ENCODE data around the gene MAP7D1. TPM values are rescaled to one million over a fixed set of nuclear protein-coding genes. Genes with fewer than 3 reads are reported as not detected.

MAP7D1 gene
- total RNA-seq, 1 experiment from 2014 or later = 192 TPM

- TF ChIP-seq CTCF (conservative IDR thresholded peaks at IDR 0.05; ENCODE audit: low read depth, low read length) = no peak
- no peak for TF ChIP-seq EZH2 (IDR thresholded peaks at IDR 0.05; ENCODE audit: borderline replicate concordance, low read depth, low read length, poor library complexity, severe bottlenecking)
- no peaks in the 10 kb centered on the region for H3K9me3 ChIP-seq (ENCODE audit: low read depth, low read length, poor library complexity, severe bottlenecking)
- peaks cover 40% of the 10 kb centered on the region for H3K36me3 ChIP-seq (ENCODE audit: insufficient read depth, low read length, poor library complexity, severe bottlenecking)
- no peak for DNase-seq (ENCODE audit: low spot score)
- H3K27me3 ChIP-seq (replicated peaks; ENCODE audit: insufficient read depth, low read depth, low read length, poor library complexity) = no peaks in the 10 kb centered on the region
- no peak overlapping the region for H3K4me3 ChIP-seq (ENCODE audit: low read depth, low read length, poor library complexity, severe bottlenecking)
- intact Hi-C loops (cut with micrococcal nuclease; ENCODE audit: unreplicated experiment) = no loop called here
- no peak overlapping the region for H3K27ac ChIP-seq (ENCODE audit: low read depth, low read length, poor library complexity, severe bottlenecking)
- ChIA-PET POLR2A (ENCODE audit: low non-redundant PET) (no interaction called here), CTCF (no interaction called here)
- no peaks in the 10 kb centered on the region for H3K4me1 ChIP-seq (ENCODE audit: insufficient read depth, low read length, poor library complexity, severe bottlenecking)
- no TSS peak for BruUV-seq (replicated peaks)
Measured at GRCh38 chr1:36139521-36139920, 16.4 kb upstream of the MAP7D1 start.

GRCh38 chr1:36142121-36142520 lies 13.8 kb upstream of the MAP7D1 start:
- intact Hi-C loops (cut with micrococcal nuclease; ENCODE audit: unreplicated experiment) = no loop called here
- Histone ChIP-seq H3K27me3 (replicated peaks; ENCODE audit: insufficient read depth, low read depth, low read length, poor library complexity) (no peaks in the 10 kb centered on the region), H3K36me3 (ENCODE audit: insufficient read depth, low read length, poor library complexity, severe bottlenecking) (peaks cover 33% of the 10 kb centered on the region), H3K4me1 (ENCODE audit: insufficient read depth, low read length, poor library complexity, severe bottlenecking) (no peaks in the 10 kb centered on the region), H3K9me3 (ENCODE audit: low read depth, low read length, poor library complexity, severe bottlenecking) (no peaks in the 10 kb centered on the region), H3K27ac (ENCODE audit: low read depth, low read length, poor library complexity, severe bottlenecking) (peak overlapping the region; percentile 7), H3K4me3 (ENCODE audit: low read depth, low read length, poor library complexity, severe bottlenecking) (no peak overlapping the region)
- CTCF ChIA-PET = no interaction called here
- BruUV-seq (replicated peaks) = no TSS peak
- POLR2A ChIA-PET (ENCODE audit: low non-redundant PET) = no interaction called here
- no peak for DNase-seq (ENCODE audit: low spot score)
- TF ChIP-seq EZH2 (IDR thresholded peaks at IDR 0.05; ENCODE audit: borderline replicate concordance, low read depth, low read length, poor library complexity, severe bottlenecking) (no peak), CTCF (conservative IDR thresholded peaks at IDR 0.05; ENCODE audit: low read depth, low read length) (no peak)

- H3K27me3 ChIP-seq (replicated peaks; ENCODE audit: insufficient read depth, low read depth, low read length, poor library complexity) = no peaks in the 10 kb centered on the region
- H3K27ac ChIP-seq (ENCODE audit: low read depth, low read length, poor library complexity, severe bottlenecking) = no peak overlapping the region
- intact Hi-C loops (cut with micrococcal nuclease; ENCODE audit: unreplicated experiment) = no loop called here
- DNase-seq (ENCODE audit: low spot score) = no peak
- no peaks in the 10 kb centered on the region for H3K4me1 ChIP-seq (ENCODE audit: insufficient read depth, low read length, poor library complexity, severe bottlenecking)
- no TSS peak for BruUV-seq (replicated peaks)
- CTCF ChIA-PET = no interaction called here
- no peaks in the 10 kb centered on the region for H3K9me3 ChIP-seq (ENCODE audit: low read depth, low read length, poor library complexity, severe bottlenecking)
- no peak for TF ChIP-seq CTCF (conservative IDR thresholded peaks at IDR 0.05; ENCODE audit: low read depth, low read length)
- TF ChIP-seq EZH2 (IDR thresholded peaks at IDR 0.05; ENCODE audit: borderline replicate concordance, low read depth, low read length, poor library complexity, severe bottlenecking) = no peak
- no peak overlapping the region for H3K4me3 ChIP-seq (ENCODE audit: low read depth, low read length, poor library complexity, severe bottlenecking)
- POLR2A ChIA-PET (ENCODE audit: low non-redundant PET) = no interaction called here
- peaks cover 20% of the 10 kb centered on the region for H3K36me3 ChIP-seq (ENCODE audit: insufficient read depth, low read length, poor library complexity, severe bottlenecking)
Measured at GRCh38 chr1:36143424-36143823, 12.5 kb upstream of the MAP7D1 start.

All from A673 (cell line).